Gastrocnemius medialis (tissue), 4 donors: Measurements from ENCODE around the gene HSPB3.

ENCODE experiments used
- POLR2A ChIP-seq, 2 donors: fragments of 450-650 bp; IDR thresholded peaks; one replicate each; pipeline ENCODE4 v1.6.1; 2017; ENCODE audit warnings: antibody characterized with exemption in 2 of 2, mild to moderate bottlenecking in 2 of 2, moderate library complexity in 2 of 2
- TF ChIP-seq, protein P1 (sequence below), 5 experiments: fragments of 450-650 bp in 3 of 5; fragments of 200-600 bp in 2 of 5; sonication (generic) in 2 of 5; IDR thresholded peaks in 4 of 5; conservative IDR thresholded peaks in 1 of 5; 1 replicate in 4 of 5; 2 replicates in 1 of 5; pipeline ENCODE4 v1.5.1; 2016 to 2019; ENCODE audit warnings: antibody characterized with exemption in 5 of 5, mild to moderate bottlenecking in 3 of 5, moderate library complexity in 3 of 5

DNA sequence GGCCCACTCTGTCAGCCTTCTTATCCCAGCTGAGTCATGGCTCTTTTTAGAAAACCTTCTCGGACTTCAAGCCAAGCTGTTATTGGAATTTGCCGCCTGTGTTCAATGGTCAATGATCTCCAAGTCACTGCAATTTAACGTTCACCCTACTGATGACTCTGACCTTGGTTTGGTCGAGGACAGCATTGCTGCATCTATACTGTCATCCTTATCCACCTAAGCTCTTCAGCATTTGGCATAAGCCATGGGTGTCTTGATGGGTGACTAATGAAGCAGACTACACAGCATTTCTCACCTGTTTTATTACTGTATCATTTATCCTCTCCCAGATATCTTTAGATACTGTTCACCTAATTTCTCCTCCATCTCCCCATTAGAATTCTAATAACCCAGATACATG, 5.6 kb upstream of the HSPB3 start:
- TF ChIP-seq, protein P1, sequence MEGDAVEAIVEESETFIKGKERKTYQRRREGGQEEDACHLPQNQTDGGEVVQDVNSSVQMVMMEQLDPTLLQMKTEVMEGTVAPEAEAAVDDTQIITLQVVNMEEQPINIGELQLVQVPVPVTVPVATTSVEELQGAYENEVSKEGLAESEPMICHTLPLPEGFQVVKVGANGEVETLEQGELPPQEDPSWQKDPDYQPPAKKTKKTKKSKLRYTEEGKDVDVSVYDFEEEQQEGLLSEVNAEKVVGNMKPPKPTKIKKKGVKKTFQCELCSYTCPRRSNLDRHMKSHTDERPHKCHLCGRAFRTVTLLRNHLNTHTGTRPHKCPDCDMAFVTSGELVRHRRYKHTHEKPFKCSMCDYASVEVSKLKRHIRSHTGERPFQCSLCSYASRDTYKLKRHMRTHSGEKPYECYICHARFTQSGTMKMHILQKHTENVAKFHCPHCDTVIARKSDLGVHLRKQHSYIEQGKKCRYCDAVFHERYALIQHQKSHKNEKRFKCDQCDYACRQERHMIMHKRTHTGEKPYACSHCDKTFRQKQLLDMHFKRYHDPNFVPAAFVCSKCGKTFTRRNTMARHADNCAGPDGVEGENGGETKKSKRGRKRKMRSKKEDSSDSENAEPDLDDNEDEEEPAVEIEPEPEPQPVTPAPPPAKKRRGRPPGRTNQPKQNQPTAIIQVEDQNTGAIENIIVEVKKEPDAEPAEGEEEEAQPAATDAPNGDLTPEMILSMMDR (IDR thresholded peaks at IDR 0.05 in 4 of 5, conservative IDR thresholded peaks at IDR 0.05 in 1 of 5), result no peak
- TF ChIP-seq POLR2A (IDR thresholded peaks at IDR 0.05), result no peak
